Right cardiac atrium (tissue), 5 donors: ENCODE data around the gene VANGL1. TPM values are rescaled to one million over a fixed set of nuclear protein-coding genes. Genes with fewer than 3 reads are reported as not detected.
A peak's percentile ranks its signal among the peaks of the same experiment; 100 is the strongest.

Source experiments
- ATAC-seq, 2 donors: fragments of 200-7000 bp; cut with Tn5 transposase; one replicate each; pipeline versions ENCODE4 v1.8.0 to v1.9.1; 2020; ENCODE audit warnings: moderate library complexity in 2 of 2, mild to moderate bottlenecking in 1 of 2
- DNase-seq, 3 donors: peaks; one replicate each; pipeline ENCODE4 v3.0.0-alpha.2; 2020
- H3K27ac ChIP-seq: one replicate; pipeline ENCODE4 v1.5.1; 2013; ENCODE audit warnings: mild to moderate bottlenecking, low read length, control low read depth, moderate library complexity
- H3K27me3 ChIP-seq: one replicate; pipeline ENCODE4 v1.6.1; 2013; ENCODE audit not compliant: control insufficient read depth, insufficient read depth
- H3K4me1 ChIP-seq: one replicate; pipeline ENCODE4 v1.6.1; 2013; ENCODE audit warnings: low read length; ENCODE audit not compliant: control insufficient read depth, insufficient read depth
- H3K4me3 ChIP-seq: one replicate; pipeline ENCODE4 v1.5.1; 2013; ENCODE audit warnings: low read length, control low read depth
- H3K9me3 ChIP-seq: one replicate; pipeline ENCODE4 v1.6.1; 2013; ENCODE audit warnings: low read length; ENCODE audit not compliant: control insufficient read depth
- WGBS: extraction: QIAGEN DNeasy Blood & Tissue Kit; methylation state at CpG from one replicate; pipeline ENCODE4 v1.1.7; 2013; 5-methylcytosine and 5-hydroxymethylcytosine counted together
- intact Hi-C, 4 donors: fragments of 100-400 bp; cut with DNase I; formaldehyde crosslinking; loops; one replicate each; pipeline versions ENCODE4 v1.11.0 to v1.14.0; 2022 to 2023
- polyA plus RNA-seq: library from polyadenylated mRNA; stranded (reverse); fragments of 200-250 nt; gene quantifications from one replicate; pipeline ENCODE4 v1.2.3, GENCODE V29; 2013
- total RNA-seq, 4 donors: library from RNA; stranded (reverse); fragmentation: NEBNext Ultra II Directional; extraction: Animal tissue kit (Norgen Biotek cat#: 25700); gene quantifications; one replicate each; pipeline ENCODE4 v1.2.1, GENCODE V29; 2021
- donor health status: healthy with polysubstance abuse.
- donor health status: DM: no; HTN: yes; CAD: no.
- donor health status: DM: no; HTN: no; CAD: no.
- donor health status: DM: no; HTN: yes; CAD: no; lungs with severe emphysema.
- donor health status: DM: yes; HTN: yes; CAD: no.

Gene VANGL1
- total and polyA plus RNA-seq, 5 donors = 2.2 to 7.5 (median 6.3) TPM

- Histone ChIP-seq H3K4me3 (no peak overlapping the region), H3K27me3 (no peaks in the 10 kb centered on the region), H3K27ac (no peak overlapping the region), H3K4me1 (peaks cover 29% of the 10 kb centered on the region), H3K9me3 (no peaks in the 10 kb centered on the region)
- WGBS = 82% methylated on average over 3 of the region's 3 CpGs
- ATAC-seq = no peak
- intact Hi-C loops = no loop called here
- DNase-seq = no peak
Observed at GRCh38 chr1:115654125-115654524, 12.4 kb downstream of the VANGL1 start.

GRCh38 chr1:115654663-115655305 is 13.0 kb downstream of the VANGL1 start:
- Histone ChIP-seq H3K4me1 (peaks cover 27% of the 10 kb centered on the region), H3K27me3 (no peaks in the 10 kb centered on the region), H3K4me3 (no peak overlapping the region), H3K9me3 (no peaks in the 10 kb centered on the region), H3K27ac (peak overlapping the region; percentile 20)
- DNase-seq (peak; percentile 53 to 77 (median 71)), ATAC-seq (peak; percentile 76 to 93)
- intact Hi-C loops = no loop called here
- WGBS = 41% methylated on average over 14 of the region's 14 CpGs

DNA sequence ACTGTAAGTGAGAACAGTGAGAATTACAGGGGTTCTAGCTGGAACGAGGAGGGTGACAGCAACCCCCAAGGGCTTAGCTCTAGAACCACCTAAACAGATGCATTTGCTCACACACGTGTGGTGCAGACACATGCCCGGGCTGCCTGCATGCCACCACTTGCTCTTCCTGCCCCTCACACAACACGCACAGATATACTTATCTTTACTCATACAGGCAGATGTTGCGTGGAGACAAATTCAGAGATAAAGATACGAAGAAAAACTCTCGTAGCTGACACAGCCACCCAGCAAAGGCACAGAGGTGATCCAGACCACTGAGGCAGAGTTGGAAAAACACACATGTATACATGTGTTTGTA is 13.5 kb downstream of the VANGL1 start:
- Histone ChIP-seq H3K9me3 (no peaks in the 10 kb centered on the region), H3K27me3 (no peaks in the 10 kb centered on the region), H3K4me3 (no peak overlapping the region), H3K27ac (peak overlapping the region; percentile 20), H3K4me1 (peaks cover 24% of the 10 kb centered on the region)
- intact Hi-C loops = no loop called here
- WGBS = 26% methylated on average over 7 of the region's 7 CpGs
- ATAC-seq (peak in 1 of 2 donors; percentile 9), DNase-seq (no peak)

- H3K9me3 ChIP-seq = no peaks in the 10 kb centered on the region
- peaks cover 24% of the 10 kb centered on the region for H3K4me1 ChIP-seq
- H3K4me3 ChIP-seq = no peak overlapping the region
- DNase-seq (no peak), ATAC-seq (no peak)
- no peaks in the 10 kb centered on the region for H3K27me3 ChIP-seq
- no peak overlapping the region for H3K27ac ChIP-seq
- 74% methylated on average over 4 of the region's 4 CpGs for WGBS
- intact Hi-C loops = no loop called here
Observed at GRCh38 chr1:115655916-115656315, 14.1 kb downstream of the VANGL1 start.

- no peak for DNase-seq
- no peak for ATAC-seq
- no peaks in the 10 kb centered on the region for H3K27me3 ChIP-seq
- no peaks in the 10 kb centered on the region for H3K9me3 ChIP-seq
- 53% methylated on average over 5 of the region's 5 CpGs for WGBS
- intact Hi-C loops = no loop called here
- H3K4me1 ChIP-seq = peaks cover 24% of the 10 kb centered on the region
- no peak overlapping the region for H3K4me3 ChIP-seq
- H3K27ac ChIP-seq = no peak overlapping the region
Observed at GRCh38 chr1:115656461-115657077, 14.8 kb downstream of the VANGL1 start.

DNA sequence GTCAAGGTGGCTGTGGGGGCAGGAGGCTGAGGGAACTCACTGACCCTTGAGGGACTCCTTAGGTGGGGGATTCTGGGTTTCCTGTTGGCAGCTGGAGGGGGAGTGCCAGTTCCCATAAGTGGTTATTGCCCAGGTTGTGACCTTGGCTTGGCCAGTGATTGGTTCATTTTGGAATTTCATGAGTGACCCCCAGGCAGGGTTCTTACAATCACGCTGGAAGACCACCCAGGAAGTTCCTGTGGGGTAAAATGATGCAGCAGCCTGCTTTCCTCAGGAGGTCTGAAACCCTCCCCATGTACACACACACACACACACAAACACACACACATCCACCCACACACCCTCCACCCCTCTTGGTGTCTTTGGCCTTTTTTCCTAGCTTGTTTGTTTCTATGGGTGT is 16.9 kb downstream of the VANGL1 start:
- DNase-seq = no peak
- no peaks in the 10 kb centered on the region for H3K27me3 ChIP-seq
- H3K4me3 ChIP-seq = no peak overlapping the region
- ATAC-seq = no peak
- no peaks in the 10 kb centered on the region for H3K9me3 ChIP-seq
- no peak overlapping the region for H3K27ac ChIP-seq
- intact Hi-C loops = no loop called here
- peaks cover 24% of the 10 kb centered on the region for H3K4me1 ChIP-seq
- 92% methylated on average over 1 of the region's 1 CpG for WGBS

GRCh38 chr1:115660151-115660550 is 18.4 kb downstream of the VANGL1 start:
- intact Hi-C loops = no loop called here
- DNase-seq = no peak
- Histone ChIP-seq H3K9me3 (no peaks in the 10 kb centered on the region), H3K27ac (no peak overlapping the region), H3K4me3 (no peak overlapping the region), H3K4me1 (peaks cover 19% of the 10 kb centered on the region), H3K27me3 (no peaks in the 10 kb centered on the region)
- whole genome bisulfite sequencing = 93% methylated on average over 5 of the region's 5 CpGs
- no peak for ATAC-seq

GRCh38 chr1:115661157-115661556 is 19.4 kb downstream of the VANGL1 start:
- Histone ChIP-seq H3K4me1 (peaks cover 12% of the 10 kb centered on the region), H3K27me3 (no peaks in the 10 kb centered on the region), H3K9me3 (no peaks in the 10 kb centered on the region), H3K4me3 (no peak overlapping the region), H3K27ac (no peak overlapping the region)
- WGBS = 96% methylated on average over 1 of the region's 1 CpG
- ATAC-seq = no peak
- DNase-seq = no peak
- intact Hi-C loops = no loop called here

- H3K4me3 ChIP-seq = no peak overlapping the region
- peaks cover 4% of the 10 kb centered on the region for H3K4me1 ChIP-seq
- 87% methylated on average over 7 of the region's 7 CpGs for WGBS
- intact Hi-C loops = no loop called here
- no peak for DNase-seq
- H3K27ac ChIP-seq = no peak overlapping the region
- no peak for ATAC-seq
- no peaks in the 10 kb centered on the region for H3K27me3 ChIP-seq
- no peaks in the 10 kb centered on the region for H3K9me3 ChIP-seq
Observed at GRCh38 chr1:115665319-115666096, 23.7 kb downstream of the VANGL1 start.

- DNase-seq (no peak), ATAC-seq (peak; percentile 11 to 28)
- 86% methylated on average over 6 of the region's 6 CpGs for WGBS
- Histone ChIP-seq H3K4me3 (no peak overlapping the region), H3K9me3 (no peaks in the 10 kb centered on the region), H3K27me3 (no peaks in the 10 kb centered on the region), H3K27ac (peak overlapping the region; percentile 34), H3K4me1 (peaks cover 4% of the 10 kb centered on the region)
- intact Hi-C loops = no loop called here
Observed at GRCh38 chr1:115666206-115666605, 24.4 kb downstream of the VANGL1 start.

DNA sequence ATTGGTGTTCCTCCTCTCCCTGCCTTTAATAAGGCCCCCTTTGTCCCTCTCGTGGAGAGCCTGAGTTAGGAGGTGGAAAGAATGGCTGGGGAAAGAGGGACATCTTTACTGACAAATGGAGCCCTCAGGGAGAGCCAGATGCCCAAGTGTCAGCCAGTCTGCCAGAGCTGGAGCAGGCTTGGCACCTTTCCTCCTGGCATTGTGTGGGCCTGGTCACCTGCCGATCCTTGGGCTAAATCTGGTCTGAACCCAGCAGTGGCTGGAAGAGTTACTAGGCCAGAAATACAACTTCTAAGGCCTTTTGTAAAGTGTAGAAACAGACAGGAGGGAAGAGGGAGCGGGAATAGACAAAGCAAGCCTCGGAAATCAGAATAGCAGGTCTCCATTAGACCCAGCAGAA is 24.9 kb downstream of the VANGL1 start:
- ATAC-seq (peak; percentile 76 to 82), DNase-seq (peak; percentile 38 to 76 (median 75))
- 68% methylated on average over 4 of the region's 4 CpGs for WGBS
- Histone ChIP-seq H3K27me3 (no peaks in the 10 kb centered on the region), H3K9me3 (no peaks in the 10 kb centered on the region), H3K4me1 (peaks cover 6% of the 10 kb centered on the region), H3K27ac (peak overlapping the region; percentile 71), H3K4me3 (no peak overlapping the region)
- intact Hi-C loops = no loop called here
